AG09309 (cell line): ENCODE measurements around the gene ANKFY1.

Experiments
- DNase-seq: peaks from one replicate; pipeline ENCODE4 v3.0.0-alpha.2; 2010; ENCODE audit warnings: low read depth
- H3K4me3 ChIP-seq: 2 replicates; pipeline ENCODE4 v1.5.1; 2011; ENCODE audit warnings: mild to moderate bottlenecking, low read depth, low read length, moderate library complexity; ENCODE audit not compliant: control insufficient read depth
- CTCF ChIP-seq: IDR thresholded peaks from 2 replicates; pipeline ENCODE4 v1.5.1; 2011; ENCODE audit warnings: mild to moderate bottlenecking, low read depth, low read length, inconsistent platforms; ENCODE audit not compliant: insufficient read depth, control insufficient read depth; ENCODE audit errors: missing control alignments

The ANKFY1 gene

DNA sequence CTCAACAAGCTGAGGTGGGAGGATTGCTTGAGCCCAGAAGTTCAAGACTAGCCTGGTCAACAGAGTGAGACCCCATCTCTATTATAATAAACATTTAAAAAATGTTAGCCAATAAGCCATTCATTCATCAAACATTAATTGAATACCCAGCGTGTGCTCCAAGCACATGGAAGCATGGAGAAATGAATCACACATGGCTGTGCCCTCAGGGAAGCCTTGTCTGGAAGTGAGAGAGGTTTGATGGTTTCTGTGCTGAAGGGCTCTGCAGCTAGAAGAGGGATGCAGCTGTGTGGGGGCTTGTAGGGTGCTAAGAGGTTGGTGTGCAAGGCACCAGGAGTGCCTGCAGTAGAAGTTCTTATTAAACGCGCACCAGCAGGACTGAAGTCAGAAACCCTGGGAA is 109.6 kb downstream of the ANKFY1 start:
- no peak for DNase-seq
- TF ChIP-seq CTCF = no peak
- H3K4me3 ChIP-seq = no peak overlapping the region

DNA sequence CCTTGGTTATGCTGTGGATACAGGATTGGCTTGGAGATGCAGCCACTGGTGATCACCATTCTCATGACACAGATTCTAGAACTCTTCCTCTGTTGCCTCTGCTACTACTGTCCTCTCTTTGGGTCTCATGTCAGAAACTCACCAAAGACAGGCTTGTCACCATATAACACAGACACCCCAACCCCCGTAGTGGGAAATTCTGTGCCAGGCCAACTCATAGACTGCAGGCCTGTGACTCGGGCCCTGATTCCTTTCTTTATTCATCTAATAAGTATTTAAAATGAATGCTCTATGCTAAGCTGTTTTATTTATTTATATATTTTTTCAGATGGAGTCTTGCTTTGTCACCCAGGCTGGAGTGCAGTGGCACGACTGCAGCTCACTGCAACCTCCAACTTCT is 111.3 kb downstream of the ANKFY1 start:
- no peak overlapping the region for H3K4me3 ChIP-seq
- no peak for TF ChIP-seq CTCF
- no peak for DNase-seq

DNA sequence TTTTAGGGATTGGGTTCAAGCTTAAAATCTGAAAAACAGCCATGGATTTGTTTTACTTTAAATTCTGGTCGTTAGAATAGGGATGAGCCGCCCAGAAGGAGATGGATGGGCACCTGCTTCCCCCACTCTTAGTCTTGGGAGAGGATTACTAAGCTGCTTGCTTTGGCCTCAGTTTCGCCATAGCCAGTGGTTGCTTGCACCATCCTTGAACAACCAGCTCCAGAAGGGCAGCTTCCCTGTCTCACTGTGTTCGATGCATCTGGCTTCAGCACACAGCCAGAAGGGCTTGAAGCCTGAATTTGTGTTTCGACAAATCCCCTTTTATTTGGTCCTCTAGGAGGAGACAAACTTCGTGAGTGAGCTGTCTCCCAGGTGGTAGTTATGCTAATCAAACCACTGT is 113.7 kb downstream of the ANKFY1 start:
- no peak for TF ChIP-seq CTCF
- no peak for DNase-seq
- no peak overlapping the region for H3K4me3 ChIP-seq

GRCh38 chr17:4148611-4149308 is 115.0 kb downstream of the ANKFY1 start:
- H3K4me3 ChIP-seq = no peak overlapping the region
- no peak for TF ChIP-seq CTCF
- no peak for DNase-seq

DNA sequence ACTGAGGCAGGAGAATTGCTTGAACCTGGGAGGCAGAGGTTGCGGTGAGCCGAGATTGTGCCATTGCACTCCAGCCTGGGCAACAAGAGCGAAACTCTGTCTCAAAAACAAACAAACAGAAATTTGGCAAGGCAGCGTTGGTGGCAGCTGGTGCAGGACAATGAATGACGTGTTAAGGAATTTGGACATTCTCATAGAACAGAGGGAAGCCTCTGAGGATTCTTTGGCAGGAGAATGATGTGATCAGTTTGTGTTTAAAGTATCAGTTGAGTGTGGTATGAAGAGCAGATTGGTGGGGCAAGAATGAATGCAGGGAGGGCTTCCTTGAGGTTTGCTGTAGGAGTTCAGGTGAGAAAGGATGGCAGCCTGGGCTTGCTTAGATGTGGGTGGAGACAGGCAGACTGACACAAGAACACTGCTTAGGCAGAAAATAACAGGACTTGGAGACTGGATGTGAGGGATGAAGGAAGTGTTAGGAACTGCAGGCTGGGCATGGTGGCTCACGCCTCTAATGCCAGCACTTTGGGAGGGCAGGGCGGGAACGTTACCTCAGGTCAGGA is 115.9 kb downstream of the ANKFY1 start:
- no peak overlapping the region for H3K4me3 ChIP-seq
- no peak for DNase-seq
- no peak for TF ChIP-seq CTCF

- no peak for DNase-seq
- no peak for TF ChIP-seq CTCF
- H3K4me3 ChIP-seq = no peak overlapping the region
Observed at GRCh38 chr17:4146641-4147040, 117.1 kb downstream of the ANKFY1 start.
